ENCODE results near the gene B4GALT1.

The B4GALT1 gene

GRCh38 chr9:33202018-33202417 is 34.9 kb upstream of the B4GALT1 start:
- Histone ChIP-seq H3K9me3 (ENCODE audit: severe bottlenecking) (no peaks in the 10 kb centered on the region), H3K27ac (no peak overlapping the region), H3K36me3 (no peaks in the 10 kb centered on the region), H3K4me3 (ENCODE audit: low read depth, low read length) (no peak overlapping the region), H3K27me3 (ENCODE audit: insufficient read depth, low read depth, severe bottlenecking) (no peaks in the 10 kb centered on the region)
- TF ChIP-seq CTCF (IDR thresholded peaks at IDR 0.05; ENCODE audit: low read depth, low read length) = no peak
- no peak for DNase-seq

- H3K27me3 ChIP-seq (ENCODE audit: insufficient read depth, low read depth, severe bottlenecking) = no peaks in the 10 kb centered on the region
- DNase-seq = no peak
- no peak for TF ChIP-seq CTCF (IDR thresholded peaks at IDR 0.05; ENCODE audit: low read depth, low read length)
- no peak overlapping the region for H3K4me3 ChIP-seq (ENCODE audit: low read depth, low read length)
- no peak overlapping the region for H3K27ac ChIP-seq
- H3K9me3 ChIP-seq (ENCODE audit: severe bottlenecking) = no peaks in the 10 kb centered on the region
- no peaks in the 10 kb centered on the region for H3K36me3 ChIP-seq
Measured at GRCh38 chr9:33198165-33198564, 31.0 kb upstream of the B4GALT1 start.

- no peak for DNase-seq
- Histone ChIP-seq H3K27me3 (ENCODE audit: insufficient read depth, low read depth, severe bottlenecking) (no peaks in the 10 kb centered on the region), H3K27ac (no peak overlapping the region), H3K9me3 (ENCODE audit: severe bottlenecking) (no peaks in the 10 kb centered on the region), H3K36me3 (no peaks in the 10 kb centered on the region), H3K4me3 (ENCODE audit: low read depth, low read length) (no peak overlapping the region)
- no peak for TF ChIP-seq CTCF (IDR thresholded peaks at IDR 0.05; ENCODE audit: low read depth, low read length)
Measured at GRCh38 chr9:33197279-33198152, 30.4 kb upstream of the B4GALT1 start.

- Histone ChIP-seq H3K4me3 (ENCODE audit: low read depth, low read length) (no peak overlapping the region), H3K36me3 (no peaks in the 10 kb centered on the region), H3K9me3 (ENCODE audit: severe bottlenecking) (no peaks in the 10 kb centered on the region), H3K27ac (no peak overlapping the region), H3K27me3 (ENCODE audit: insufficient read depth, low read depth, severe bottlenecking) (no peaks in the 10 kb centered on the region)
- TF ChIP-seq CTCF (IDR thresholded peaks at IDR 0.05; ENCODE audit: low read depth, low read length) = no peak
- no peak for DNase-seq
Measured at GRCh38 chr9:33196736-33197135, 29.6 kb upstream of the B4GALT1 start.

- TF ChIP-seq CTCF (IDR thresholded peaks at IDR 0.05; ENCODE audit: low read depth, low read length) = no peak
- H3K4me3 ChIP-seq (ENCODE audit: low read depth, low read length) = no peak overlapping the region
Measured at GRCh38 chr9:33193818-33194217, 26.7 kb upstream of the B4GALT1 start.

More at GRCh38 chr9:33193818-33194217, 26.7 kb upstream of the B4GALT1 start:
- no peak for DNase-seq
- Histone ChIP-seq H3K27me3 (ENCODE audit: insufficient read depth, low read depth, severe bottlenecking) (no peaks in the 10 kb centered on the region), H3K27ac (no peak overlapping the region), H3K9me3 (ENCODE audit: severe bottlenecking) (no peaks in the 10 kb centered on the region), H3K36me3 (no peaks in the 10 kb centered on the region)
